Hepatocyte (in vitro differentiated cells): ENCODE measurements around the gene SHISA7. TPM values are rescaled to one million over a fixed set of nuclear protein-coding genes. Genes with fewer than 3 reads are reported as not detected.

Experiments
- DNase-seq: peaks from one replicate; pipeline ENCODE4 v3.0.0-alpha.2; 2016; ENCODE audit warnings: low spot score
- H2AFZ ChIP-seq: fragments of 200-600 bp; sonication (generic); 2 replicates; pipeline ENCODE4 v1.6.0; 2016; ENCODE audit warnings: antibody characterized with exemption, mild to moderate bottlenecking
- H3K27ac ChIP-seq: fragments of 200-600 bp; sonication (generic); 2 replicates; pipeline ENCODE4 v1.5.1; 2016; ENCODE audit warnings: mild to moderate bottlenecking
- H3K27me3 ChIP-seq: fragments of 200-600 bp; sonication (generic); 2 replicates; pipeline ENCODE4 v1.6.1; 2016
- H3K36me3 ChIP-seq: fragments of 200-600 bp; sonication (generic); replicated peaks from 2 replicates; pipeline ENCODE4 v1.5.1; 2016; ENCODE audit warnings: low read depth; ENCODE audit not compliant: insufficient read depth
- H3K4me1 ChIP-seq: fragments of 200-600 bp; sonication (generic); 2 replicates; pipeline ENCODE4 v1.5.1; 2016; ENCODE audit warnings: mild to moderate bottlenecking, moderate library complexity; ENCODE audit not compliant: insufficient read depth
- H3K4me2 ChIP-seq: fragments of 200-600 bp; sonication (generic); 2 replicates; pipeline ENCODE4 v1.6.0; 2016
- H3K4me3 ChIP-seq: fragments of 200-600 bp; sonication (generic); 2 replicates; pipeline ENCODE4 v1.5.1; 2016; ENCODE audit warnings: mild to moderate bottlenecking
- H3K79me2 ChIP-seq: fragments of 200-600 bp; sonication (generic); 2 replicates; pipeline ENCODE4 v1.6.0; 2017; ENCODE audit warnings: mild to moderate bottlenecking
- H3K9me2 ChIP-seq: fragments of 200-600 bp; sonication (generic); replicated peaks from 2 replicates; pipeline ENCODE4 v1.6.0; 2017; ENCODE audit warnings: mild to moderate bottlenecking; ENCODE audit not compliant: insufficient read depth
- H3K9me3 ChIP-seq: fragments of 200-600 bp; sonication (generic); 2 replicates; pipeline ENCODE4 v1.5.1; 2016; ENCODE audit warnings: low read depth, mild to moderate bottlenecking
- H4K20me1 ChIP-seq: fragments of 200-600 bp; sonication (generic); 2 replicates; pipeline ENCODE4 v1.6.0; 2016; ENCODE audit warnings: mild to moderate bottlenecking; ENCODE audit not compliant: insufficient read depth, poor library complexity, severe bottlenecking
- EZH2 ChIP-seq: fragments of 200-600 bp; sonication (generic); IDR thresholded peaks from 2 replicates; pipeline ENCODE4 v1.6.1; 2016; ENCODE audit warnings: antibody characterized with exemption, mild to moderate bottlenecking, borderline replicate concordance
- EZH2phosphoT487 ChIP-seq: fragments of 200-600 bp; sonication (generic); IDR thresholded peaks from one replicate; pipeline ENCODE4 v1.6.1; 2018; ENCODE audit warnings: antibody characterized with exemption, mild to moderate bottlenecking, low read depth, moderate library complexity; ENCODE audit not compliant: unreplicated experiment, severe bottlenecking
- WGBS: methylation state at CpG from one replicate; pipeline ENCODE4 v1.1.6; 2016; ENCODE audit warnings: low lambda C conversion rate; ENCODE audit errors: missing lambda C conversion rate; 5-methylcytosine and 5-hydroxymethylcytosine counted together
- polyA plus RNA-seq: library from polyadenylated mRNA; unstranded; fragments of >200 nt; fragmentation: Nextera tagmentation; extraction: Ambion mirVana; gene quantifications from 2 replicates; pipeline ENCODE4 v1.2.1, GENCODE V29; 2016
- total RNA-seq: library from RNA; depleted of rRNA; stranded (reverse); fragments of >200 nt; gene quantifications from 2 replicates; pipeline ENCODE4 v1.2.3, GENCODE V29; 2014
- TF ChIP-seq, protein P1 (sequence below): fragments of 200-600 bp; sonication (generic); IDR thresholded peaks from 2 replicates; pipeline ENCODE4 v1.5.1; 2016; ENCODE audit warnings: antibody characterized with exemption, mild to moderate bottlenecking; ENCODE audit not compliant: poor library complexity

Gene SHISA7
- total and polyA plus RNA-seq, 2 experiments from 2014 or later, result not detected

DNA sequence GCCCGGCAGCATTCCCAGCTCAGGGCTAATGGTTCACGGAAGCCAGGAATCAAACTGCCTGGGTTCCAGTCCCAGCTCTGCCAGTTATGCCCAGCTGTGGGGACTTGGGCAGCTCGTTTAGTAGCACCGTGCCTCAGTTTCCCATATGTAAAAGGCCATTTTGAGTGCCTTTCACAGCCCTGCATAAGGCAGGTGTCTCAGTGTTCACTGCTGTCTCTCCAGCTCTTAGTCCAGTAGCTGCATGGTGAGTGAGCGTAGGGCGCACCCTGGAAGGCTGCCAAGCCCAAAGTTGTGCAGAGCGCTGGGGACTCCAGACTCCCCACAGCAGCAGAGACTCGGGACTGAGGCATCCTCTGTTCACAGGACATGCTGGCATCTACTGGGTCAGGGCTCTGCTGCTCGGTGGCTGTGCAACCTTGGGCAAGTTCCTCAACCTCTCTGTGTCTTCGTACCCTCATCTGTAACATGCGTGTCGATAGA lies 51.9 kb downstream of the SHISA7 start:
- Histone ChIP-seq H2AFZ (no peak overlapping the region), H3K27ac (no peak overlapping the region), H4K20me1 (peaks cover 47% of the 10 kb centered on the region), H3K36me3 (no peaks in the 10 kb centered on the region), H3K4me1 (peaks cover 23% of the 10 kb centered on the region), H3K79me2 (peaks cover 34% of the 10 kb centered on the region), H3K4me3 (no peak overlapping the region), H3K27me3 (no peaks in the 10 kb centered on the region), H3K9me3 (no peaks in the 10 kb centered on the region), H3K4me2 (no peak overlapping the region), H3K9me2 (no peaks in the 10 kb centered on the region)
- no peak for DNase-seq
- 91% methylated on average over 12 of the region's 12 CpGs for WGBS
- TF ChIP-seq, protein P1, sequence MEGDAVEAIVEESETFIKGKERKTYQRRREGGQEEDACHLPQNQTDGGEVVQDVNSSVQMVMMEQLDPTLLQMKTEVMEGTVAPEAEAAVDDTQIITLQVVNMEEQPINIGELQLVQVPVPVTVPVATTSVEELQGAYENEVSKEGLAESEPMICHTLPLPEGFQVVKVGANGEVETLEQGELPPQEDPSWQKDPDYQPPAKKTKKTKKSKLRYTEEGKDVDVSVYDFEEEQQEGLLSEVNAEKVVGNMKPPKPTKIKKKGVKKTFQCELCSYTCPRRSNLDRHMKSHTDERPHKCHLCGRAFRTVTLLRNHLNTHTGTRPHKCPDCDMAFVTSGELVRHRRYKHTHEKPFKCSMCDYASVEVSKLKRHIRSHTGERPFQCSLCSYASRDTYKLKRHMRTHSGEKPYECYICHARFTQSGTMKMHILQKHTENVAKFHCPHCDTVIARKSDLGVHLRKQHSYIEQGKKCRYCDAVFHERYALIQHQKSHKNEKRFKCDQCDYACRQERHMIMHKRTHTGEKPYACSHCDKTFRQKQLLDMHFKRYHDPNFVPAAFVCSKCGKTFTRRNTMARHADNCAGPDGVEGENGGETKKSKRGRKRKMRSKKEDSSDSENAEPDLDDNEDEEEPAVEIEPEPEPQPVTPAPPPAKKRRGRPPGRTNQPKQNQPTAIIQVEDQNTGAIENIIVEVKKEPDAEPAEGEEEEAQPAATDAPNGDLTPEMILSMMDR, result no peak
- no peak for TF ChIP-seq EZH2
- no peak for TF ChIP-seq EZH2phosphoT487

DNA sequence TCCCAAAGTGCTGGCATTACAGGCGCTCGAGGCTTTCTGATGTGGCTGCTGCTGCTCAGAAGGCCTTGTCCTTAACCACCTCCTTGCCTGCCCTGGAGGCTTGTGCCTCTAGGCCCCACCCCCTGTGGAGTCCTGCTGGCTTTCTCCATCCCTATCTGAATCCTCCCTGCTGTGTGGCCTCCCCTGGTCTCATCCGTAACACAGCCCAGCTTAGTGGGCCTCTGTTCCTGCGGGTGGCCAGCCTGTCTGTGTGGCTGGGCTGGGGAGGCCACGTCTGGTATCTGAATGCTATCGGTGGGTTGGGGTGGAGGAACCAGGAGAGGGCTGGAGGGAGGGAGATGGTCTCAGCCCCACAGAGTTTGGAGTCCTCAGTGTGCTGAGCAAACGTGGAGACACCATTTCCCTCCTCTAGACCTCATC lies 52.6 kb downstream of the SHISA7 start:
- no peak overlapping the region for H2AFZ ChIP-seq
- no peaks in the 10 kb centered on the region for H3K27me3 ChIP-seq
- H3K4me2 ChIP-seq, result no peak overlapping the region
- no peak for DNase-seq
- H3K79me2 ChIP-seq, result peaks cover 38% of the 10 kb centered on the region
- TF ChIP-seq EZH2, result no peak
- TF ChIP-seq, protein P1, result no peak
- no peak for TF ChIP-seq EZH2phosphoT487
- WGBS, result 73% methylated on average over 7 of the region's 7 CpGs
- H3K36me3 ChIP-seq, result no peaks in the 10 kb centered on the region
- H3K9me2 ChIP-seq, result no peaks in the 10 kb centered on the region
- H3K9me3 ChIP-seq, result no peaks in the 10 kb centered on the region
- H3K4me1 ChIP-seq, result peaks cover 23% of the 10 kb centered on the region
- no peak overlapping the region for H3K27ac ChIP-seq
- no peak overlapping the region for H3K4me3 ChIP-seq
- H4K20me1 ChIP-seq, result peaks cover 50% of the 10 kb centered on the region

DNA sequence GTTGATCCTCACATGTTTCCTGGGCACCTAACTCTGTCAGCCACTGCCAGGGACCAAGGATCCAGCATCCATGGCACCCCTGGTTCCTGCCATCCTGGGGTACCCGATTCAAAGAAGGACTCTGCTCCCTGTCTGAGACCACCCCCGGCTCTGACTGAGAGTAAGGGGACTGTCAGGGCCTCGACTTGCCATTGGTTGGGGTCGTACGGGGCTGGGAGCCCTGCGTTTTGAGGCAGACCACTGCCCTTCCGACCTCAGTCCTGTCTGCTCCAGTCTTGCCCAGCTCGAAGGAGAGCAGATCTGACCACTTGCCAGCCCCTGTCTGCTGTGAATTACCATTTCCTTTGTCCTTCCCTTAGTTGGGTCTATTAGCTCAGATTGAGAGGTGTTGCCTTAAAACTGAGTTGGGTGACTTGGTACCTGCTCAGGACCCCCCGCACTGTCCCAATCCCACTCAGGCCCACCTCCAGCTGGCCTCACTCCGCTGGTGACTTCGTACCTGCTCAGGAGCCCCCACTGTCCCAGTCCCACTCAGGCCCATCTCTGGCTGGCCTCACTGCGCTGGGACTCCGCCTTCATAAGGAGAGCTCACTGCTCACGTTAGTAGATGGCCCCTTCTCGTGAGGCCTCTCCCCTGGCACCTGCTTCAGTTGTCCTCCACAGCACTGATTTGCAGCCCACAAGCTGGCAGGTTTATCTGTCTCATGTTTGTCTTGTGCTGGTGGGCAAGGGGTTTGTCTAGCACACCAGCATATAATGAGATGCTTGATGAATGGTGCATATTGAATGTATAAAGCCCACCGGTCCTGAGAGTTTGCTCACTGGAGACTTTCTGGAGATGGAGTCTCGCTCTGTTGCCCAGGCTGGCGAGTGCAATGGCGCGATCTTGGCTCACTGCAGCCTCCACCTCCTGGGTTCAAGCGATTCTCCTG lies 53.4 kb downstream of the SHISA7 start:
- no peak for TF ChIP-seq EZH2phosphoT487
- TF ChIP-seq, protein P1, result no peak
- TF ChIP-seq EZH2, result no peak
- Histone ChIP-seq H4K20me1 (peaks cover 50% of the 10 kb centered on the region), H3K27me3 (no peaks in the 10 kb centered on the region), H3K4me1 (peaks cover 27% of the 10 kb centered on the region), H3K9me3 (no peaks in the 10 kb centered on the region), H3K79me2 (peaks cover 38% of the 10 kb centered on the region), H3K9me2 (no peaks in the 10 kb centered on the region), H3K27ac (no peak overlapping the region), H3K4me3 (no peak overlapping the region), H3K36me3 (no peaks in the 10 kb centered on the region), H2AFZ (no peak overlapping the region), H3K4me2 (no peak overlapping the region)
- WGBS, result 89% methylated on average over 21 of the region's 21 CpGs
- DNase-seq, result no peak
